Measurements from ENCODE around the gene JMJD8. TPM values are rescaled to one million over a fixed set of nuclear protein-coding genes. Genes with fewer than 3 reads are reported as not detected.

The JMJD8 gene
- total RNA-seq, 2 experiments from 2014 or later: 37.2 to 43.0 TPM

GRCh38 chr16:725463-726187 lies 41.5 kb upstream of the JMJD8 start:
- Mint-ChIP-seq H3K36me3 (no peaks in the 10 kb centered on the region), H3K27me3 (no peaks in the 10 kb centered on the region), H3K4me1 (peaks cover 4% of the 10 kb centered on the region), H3K4me3 (no peak overlapping the region), H3K27ac (no peak overlapping the region), H3K9me3 (no peaks in the 10 kb centered on the region)
- no peak for DNase-seq

GRCh38 chr16:725041-725376 lies 40.9 kb upstream of the JMJD8 start:
- H3K4me3 Mint-ChIP-seq: no peak overlapping the region
- no peaks in the 10 kb centered on the region for H3K27me3 Mint-ChIP-seq

GRCh38 chr16:724188-725040 lies 40.3 kb upstream of the JMJD8 start:
- Mint-ChIP-seq H3K9me3 (no peaks in the 10 kb centered on the region), H3K36me3 (no peaks in the 10 kb centered on the region), H3K27ac (no peak overlapping the region), H3K4me3 (no peak overlapping the region), H3K27me3 (no peaks in the 10 kb centered on the region), H3K4me1 (peaks cover 9% of the 10 kb centered on the region)
- no peak for DNase-seq

More at GRCh38 chr16:725041-725376, 40.9 kb upstream of the JMJD8 start:
- Mint-ChIP-seq H3K36me3 (no peaks in the 10 kb centered on the region), H3K9me3 (no peaks in the 10 kb centered on the region), H3K4me1 (peaks cover 8% of the 10 kb centered on the region), H3K27ac (no peak overlapping the region)
- no peak for DNase-seq

- no peak for DNase-seq
- Mint-ChIP-seq H3K4me3 (no peak overlapping the region), H3K36me3 (no peaks in the 10 kb centered on the region), H3K4me1 (peaks cover 16% of the 10 kb centered on the region), H3K9me3 (no peaks in the 10 kb centered on the region), H3K27ac (no peak overlapping the region), H3K27me3 (no peaks in the 10 kb centered on the region)
Measured at GRCh38 chr16:723695-724094, 39.6 kb upstream of the JMJD8 start.

GRCh38 chr16:722835-723633 lies 38.9 kb upstream of the JMJD8 start:
- Mint-ChIP-seq H3K27ac (no peak overlapping the region), H3K4me3 (peak overlapping the region; percentile 22), H3K9me3 (no peaks in the 10 kb centered on the region), H3K4me1 (peaks cover 20% of the 10 kb centered on the region), H3K36me3 (no peaks in the 10 kb centered on the region), H3K27me3 (no peaks in the 10 kb centered on the region)
- DNase-seq: no peak

- Mint-ChIP-seq H3K9me3 (no peaks in the 10 kb centered on the region), H3K27me3 (no peaks in the 10 kb centered on the region), H3K27ac (no peak overlapping the region), H3K4me3 (peak overlapping the region; percentile 60), H3K4me1 (peaks cover 20% of the 10 kb centered on the region), H3K36me3 (no peaks in the 10 kb centered on the region)
- DNase-seq: peak; percentile 48
Measured at GRCh38 chr16:721765-722540, 37.8 kb upstream of the JMJD8 start.

GRCh38 chr16:720990-721764 lies 37.0 kb upstream of the JMJD8 start, which contains the start of gene ANTKMT:
TSS of gene ANTKMT (plus strand) at chr16:721146. CDS start at chr16:721275, 129 bp downstream.
- Mint-ChIP-seq H3K4me1 (peaks cover 17% of the 10 kb centered on the region), H3K27me3 (no peaks in the 10 kb centered on the region), H3K27ac (peak within 1 kb of the TSS; percentile 84), H3K36me3 (no peaks in the 10 kb centered on the region), H3K4me3 (peak within 1 kb of the TSS; percentile 87), H3K9me3 (no peaks in the 10 kb centered on the region)
- DNase-seq: peak; percentile 92

- Mint-ChIP-seq H3K36me3 (no peaks in the 10 kb centered on the region), H3K4me3 (peak overlapping the region; percentile 87), H3K4me1 (peaks cover 17% of the 10 kb centered on the region), H3K9me3 (no peaks in the 10 kb centered on the region), H3K27ac (peak overlapping the region; percentile 84), H3K27me3 (no peaks in the 10 kb centered on the region)
- DNase-seq: peak; percentile 76
Measured at GRCh38 chr16:720447-720989, 36.4 kb upstream of the JMJD8 start.

GRCh38 chr16:719815-720446 lies 35.8 kb upstream of the JMJD8 start:
- no peaks in the 10 kb centered on the region for H3K36me3 Mint-ChIP-seq
- no peaks in the 10 kb centered on the region for H3K27me3 Mint-ChIP-seq
- H3K9me3 Mint-ChIP-seq: no peaks in the 10 kb centered on the region
- H3K4me1 Mint-ChIP-seq: peaks cover 17% of the 10 kb centered on the region
- DNase-seq: peak; percentile 42
- peak overlapping the region; percentile 84 for H3K27ac Mint-ChIP-seq
- peak overlapping the region; percentile 87 for H3K4me3 Mint-ChIP-seq

GRCh38 chr16:718922-719321 lies 34.8 kb upstream of the JMJD8 start:
- H3K4me1 Mint-ChIP-seq: peaks cover 20% of the 10 kb centered on the region
- no peak for DNase-seq
- peaks cover 3% of the 10 kb centered on the region for H3K27me3 Mint-ChIP-seq
- peak overlapping the region; percentile 62 for H3K27ac Mint-ChIP-seq
- no peaks in the 10 kb centered on the region for H3K9me3 Mint-ChIP-seq
- no peaks in the 10 kb centered on the region for H3K36me3 Mint-ChIP-seq
- H3K4me3 Mint-ChIP-seq: peak overlapping the region; percentile 68

- no peak overlapping the region for H3K27ac Mint-ChIP-seq
- peaks cover 4% of the 10 kb centered on the region for H3K27me3 Mint-ChIP-seq
- no peaks in the 10 kb centered on the region for H3K36me3 Mint-ChIP-seq
- no peaks in the 10 kb centered on the region for H3K9me3 Mint-ChIP-seq
- no peak overlapping the region for H3K4me3 Mint-ChIP-seq
- peaks cover 20% of the 10 kb centered on the region for H3K4me1 Mint-ChIP-seq
- DNase-seq: no peak
Measured at GRCh38 chr16:718389-718788, 34.3 kb upstream of the JMJD8 start.

GRCh38 chr16:717450-718245 lies 33.5 kb upstream of the JMJD8 start:
- Mint-ChIP-seq H3K4me1 (peaks cover 20% of the 10 kb centered on the region), H3K27me3 (peaks cover 9% of the 10 kb centered on the region), H3K36me3 (no peaks in the 10 kb centered on the region), H3K27ac (no peak overlapping the region), H3K4me3 (no peak overlapping the region), H3K9me3 (no peaks in the 10 kb centered on the region)
- DNase-seq: no peak
